ENCODE results near the gene DACH1. TPM values are rescaled to one million over a fixed set of nuclear protein-coding genes. Genes with fewer than 3 reads are reported as not detected.

The DACH1 gene
- total and polyA plus RNA-seq, 11 donors, result 1.2 to 3.8 (median 2.1) TPM

DNA sequence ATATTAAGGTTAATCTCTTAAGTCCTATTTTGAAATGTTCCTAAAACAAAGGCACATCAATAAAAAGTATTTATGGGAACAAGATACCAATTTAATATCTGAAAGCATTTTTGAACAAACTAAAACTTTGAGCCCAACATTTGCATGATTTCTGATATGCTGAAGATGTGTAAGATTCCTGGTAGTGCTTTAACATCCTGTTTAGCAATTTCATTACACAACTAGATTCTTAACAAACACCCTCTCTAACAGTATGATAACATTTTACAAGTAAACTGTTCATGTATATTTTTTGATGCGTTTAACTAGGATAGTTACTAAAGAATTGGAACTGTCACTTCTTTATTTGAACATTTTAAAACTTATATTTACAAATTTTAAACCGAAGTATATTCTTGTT lies 63.9 kb downstream of the DACH1 start:
- no peak overlapping the region for H3K4me3 ChIP-seq
- H3K9me3 ChIP-seq, result no peaks in the 10 kb centered on the region
- H3K4me1 ChIP-seq, result peaks cover 0 to 14% (median 0%) of the 10 kb centered on the region in 12 donors
- ATAC-seq (no peak), DNase-seq (no peak)
- TF ChIP-seq, protein P1, sequence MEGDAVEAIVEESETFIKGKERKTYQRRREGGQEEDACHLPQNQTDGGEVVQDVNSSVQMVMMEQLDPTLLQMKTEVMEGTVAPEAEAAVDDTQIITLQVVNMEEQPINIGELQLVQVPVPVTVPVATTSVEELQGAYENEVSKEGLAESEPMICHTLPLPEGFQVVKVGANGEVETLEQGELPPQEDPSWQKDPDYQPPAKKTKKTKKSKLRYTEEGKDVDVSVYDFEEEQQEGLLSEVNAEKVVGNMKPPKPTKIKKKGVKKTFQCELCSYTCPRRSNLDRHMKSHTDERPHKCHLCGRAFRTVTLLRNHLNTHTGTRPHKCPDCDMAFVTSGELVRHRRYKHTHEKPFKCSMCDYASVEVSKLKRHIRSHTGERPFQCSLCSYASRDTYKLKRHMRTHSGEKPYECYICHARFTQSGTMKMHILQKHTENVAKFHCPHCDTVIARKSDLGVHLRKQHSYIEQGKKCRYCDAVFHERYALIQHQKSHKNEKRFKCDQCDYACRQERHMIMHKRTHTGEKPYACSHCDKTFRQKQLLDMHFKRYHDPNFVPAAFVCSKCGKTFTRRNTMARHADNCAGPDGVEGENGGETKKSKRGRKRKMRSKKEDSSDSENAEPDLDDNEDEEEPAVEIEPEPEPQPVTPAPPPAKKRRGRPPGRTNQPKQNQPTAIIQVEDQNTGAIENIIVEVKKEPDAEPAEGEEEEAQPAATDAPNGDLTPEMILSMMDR (IDR thresholded peaks at IDR 0.05), result no peak
- TF ChIP-seq POLR2A (IDR thresholded peaks at IDR 0.05), result no peak
- no peak overlapping the region for H3K27ac ChIP-seq
- intact Hi-C loops (cut with DNase I), result no loop called here
- 87 to 90% (median 88%) methylated on average over 2 of the region's 2 CpGs for WGBS, 4 donors
- H3K27me3 ChIP-seq, result no peaks in the 10 kb centered on the region
- no peaks in the 10 kb centered on the region for H3K36me3 ChIP-seq

DNA sequence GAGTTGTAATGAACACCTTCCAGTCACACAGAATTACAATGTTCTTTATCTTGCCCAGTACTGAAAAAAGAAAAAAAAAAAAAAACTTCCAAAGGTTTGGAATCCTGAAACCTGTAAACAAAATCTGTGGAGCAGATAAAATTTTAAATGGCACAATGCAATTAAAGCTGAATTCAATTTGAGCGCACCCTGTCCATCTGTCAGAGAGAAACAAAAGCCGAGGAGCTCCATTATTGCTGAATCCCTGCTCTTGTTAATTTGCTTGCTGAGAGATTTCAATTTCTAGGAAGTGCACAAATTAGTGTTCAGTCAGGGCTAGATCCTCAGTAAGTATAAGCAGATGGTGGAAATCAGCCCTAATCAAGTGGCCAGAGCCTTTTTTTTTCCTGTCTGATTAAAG lies 65.2 kb downstream of the DACH1 start:
- Histone ChIP-seq H3K9me3 (no peaks in the 10 kb centered on the region), H3K36me3 (no peaks in the 10 kb centered on the region), H3K27me3 (no peaks in the 10 kb centered on the region), H3K4me3 (no peak overlapping the region), H3K4me1 (peaks cover 0 to 14% (median 0%) of the 10 kb centered on the region in 12 donors), H3K27ac (no peak overlapping the region)
- TF ChIP-seq, protein P1 (IDR thresholded peaks at IDR 0.05), result no peak
- TF ChIP-seq POLR2A (IDR thresholded peaks at IDR 0.05), result no peak
- no peak for ATAC-seq
- DNase-seq, result no peak
- intact Hi-C loops (cut with DNase I), result no loop called here
- WGBS, 4 donors, result 69 to 84% (median 75%) methylated on average over 2 of the region's 2 CpGs

DNA sequence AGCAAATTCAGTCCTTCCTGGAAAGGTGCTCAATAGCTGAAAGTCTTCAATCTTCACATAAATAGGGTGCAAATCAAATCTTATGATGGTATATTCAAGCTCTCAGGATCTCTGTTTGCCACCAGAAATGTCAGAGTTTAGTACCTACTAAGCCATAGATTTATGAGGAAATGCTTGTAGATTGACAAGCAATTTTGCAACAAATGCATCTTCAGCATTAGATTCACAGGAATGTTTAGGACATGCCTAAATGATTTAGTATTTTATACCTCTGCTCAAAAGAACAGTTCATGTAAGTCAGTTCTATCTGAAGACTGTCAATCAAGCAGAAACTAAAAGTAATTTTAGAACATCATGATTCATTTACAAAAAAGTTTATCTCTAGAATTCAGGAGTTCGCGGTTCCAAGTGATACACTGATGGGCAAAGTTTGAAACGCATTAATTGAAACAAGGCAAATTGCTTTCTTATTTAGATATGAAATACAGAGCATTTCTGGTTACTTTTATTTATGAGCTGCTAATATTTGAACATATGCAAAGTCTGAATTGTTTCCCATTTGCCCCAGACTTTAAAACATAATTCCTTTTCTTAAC lies 65.7 kb downstream of the DACH1 start:
- H3K9me3 ChIP-seq, result no peaks in the 10 kb centered on the region
- H3K36me3 ChIP-seq, result no peaks in the 10 kb centered on the region
- no peaks in the 10 kb centered on the region for H3K27me3 ChIP-seq
- intact Hi-C loops (cut with DNase I), result no loop called here
- no peak for TF ChIP-seq POLR2A (IDR thresholded peaks at IDR 0.05)
- TF ChIP-seq, protein P1 (IDR thresholded peaks at IDR 0.05), result no peak
- 74 to 84% (median 76%) methylated on average over 3 of the region's 3 CpGs for WGBS, 4 donors
- no peak for DNase-seq
- peaks cover 0 to 14% (median 0%) of the 10 kb centered on the region in 12 donors for H3K4me1 ChIP-seq
- no peak overlapping the region for H3K27ac ChIP-seq
- H3K4me3 ChIP-seq, result no peak overlapping the region
- no peak for ATAC-seq

DNA sequence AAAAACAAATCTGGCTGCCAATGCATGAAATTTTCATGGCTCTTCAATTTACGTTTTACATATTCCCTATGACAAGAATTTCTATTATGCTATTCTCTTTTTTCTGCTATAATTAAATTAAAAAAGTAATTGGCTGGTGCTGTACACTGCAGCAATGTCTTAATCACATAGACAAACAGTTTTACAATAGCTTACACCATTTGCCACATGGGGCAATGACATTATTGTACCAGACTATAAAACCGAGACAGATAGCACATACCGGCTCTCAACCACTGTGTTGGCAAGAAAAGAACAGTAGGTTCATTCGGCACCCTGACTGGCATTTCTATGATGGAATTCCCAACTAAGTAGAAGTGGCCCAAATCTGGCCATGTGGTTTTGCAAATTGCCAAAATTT lies 67.7 kb downstream of the DACH1 start:
- no peak for ATAC-seq
- Histone ChIP-seq H3K27me3 (no peaks in the 10 kb centered on the region), H3K4me3 (no peak overlapping the region), H3K27ac (no peak overlapping the region), H3K9me3 (no peaks in the 10 kb centered on the region), H3K36me3 (no peaks in the 10 kb centered on the region), H3K4me1 (peaks cover 0 to 14% (median 0%) of the 10 kb centered on the region in 12 donors)
- intact Hi-C loops (cut with DNase I), result loop anchor here in 1 of 10 donors (10.0 kb wide), 1 partner anchor 65 kb away; the partner anchor contains the start of gene DACH1
- TF ChIP-seq POLR2A (IDR thresholded peaks at IDR 0.05), result no peak
- TF ChIP-seq, protein P1 (IDR thresholded peaks at IDR 0.05), result no peak
- WGBS, 4 donors, result 85 to 96% (median 95%) methylated on average over 4 of the region's 4 CpGs
- DNase-seq, result no peak
